HepG2 (cell line): ENCODE data around the gene MASP1. TPM values are rescaled to one million over a fixed set of nuclear protein-coding genes. Genes with fewer than 3 reads are reported as not detected.
A peak's percentile ranks its signal among the peaks of the same experiment; 100 is the strongest.

Experiments used
- ATAC-seq: fragments of 200-7000 bp; cut with Tn5 transposase; 3 replicates; pipeline ENCODE4 v1.9.1; 2020; ENCODE audit warnings: mild to moderate bottlenecking, moderate library complexity
- BruUV-seq: library from RNA; stranded (reverse); fragments of 400-500 nt; replicated peaks from 2 replicates; lab custom pipeline; 2021; lab: Mats Ljungman, UMichigan
- CTCF ChIA-PET: fragments of 300-600 bp; formaldehyde crosslinking; extraction: SDS; loops from one replicate; lab custom pipeline; 2021; ENCODE audit warnings: low total read pairs, inconsistent platforms, low intra/inter-chr PET ratio; lab: Yijun Ruan, JAX
- POLR2A ChIA-PET: fragments of 350-600 bp; sonication (Branson Sonifier 250); formaldehyde crosslinking; loops from one replicate; lab custom pipeline; 2020; ENCODE audit warnings: antibody characterized with exemption, inconsistent platforms; lab: Yijun Ruan, JAX
- DNase-seq: peaks from one replicate; pipeline ENCODE4 v3.0.0-alpha.2; 2015; ENCODE audit warnings: low spot score
- FAIRE-seq: peaks from 3 replicates; lab custom pipeline; 2011; peaks lifted over from hg19 to GRCh38; lab: Jason Lieb, UNC
- H2AFZ ChIP-seq: one replicate; pipeline ENCODE4 v1.6.1; 2011; ENCODE audit warnings: low read length, inconsistent platforms
- H3K27ac ChIP-seq: fragments of 300-600 bp; 3 replicates; pipeline ENCODE4 v1.8.0; 2011; ENCODE audit warnings: mixed run types, mild to moderate bottlenecking, mixed read lengths, low read length, inconsistent platforms; ENCODE audit not compliant: insufficient read depth; ENCODE audit errors: extremely low read length
- H3K27me3 ChIP-seq, 2 experiments: fragments of 200-600 bp in 1 of 2; 2 replicates in 1 of 2; 3 replicates in 1 of 2; pipeline versions ENCODE4 v1.6.0 to v1.8.0; 2011; ENCODE audit warnings: low read length in 2 of 2, mild to moderate bottlenecking in 2 of 2, moderate library complexity in 2 of 2, inconsistent platforms in 1 of 2; ENCODE audit not compliant: insufficient read depth in 2 of 2, control insufficient read depth in 1 of 2
- H3K36me3 ChIP-seq, 2 experiments: fragments of 200-600 bp in 1 of 2; replicated peaks in 1 of 2; 2 replicates in 1 of 2; 3 replicates in 1 of 2; pipeline versions ENCODE4 v1.5.1 to v1.8.0; 2011; ENCODE audit warnings: low read length in 2 of 2, inconsistent platforms in 1 of 2; ENCODE audit not compliant: insufficient read depth in 2 of 2, control insufficient read depth in 1 of 2
- H3K4me1 ChIP-seq: 2 replicates; pipeline ENCODE4 v1.5.1; 2012; ENCODE audit warnings: low read length, inconsistent platforms; ENCODE audit not compliant: insufficient read depth
- H3K4me2 ChIP-seq: 2 replicates; pipeline ENCODE4 v1.6.0; 2011; ENCODE audit warnings: low read depth, low read length, inconsistent platforms
- H3K4me3 ChIP-seq, 3 experiments: fragments of 200-600 bp in 1 of 3; sonication (generic), shearing (Covaris generic) in 1 of 3; replicated peaks in 1 of 3; 2 replicates each; pipeline ENCODE4 v1.5.1; 2011 to 2016; ENCODE audit warnings: low read length in 3 of 3, inconsistent platforms in 2 of 3, low read depth in 2 of 3, mild to moderate bottlenecking in 2 of 3, control low read depth in 1 of 3, mixed read lengths in 1 of 3; ENCODE audit not compliant: insufficient read depth in 1 of 3
- H3K79me2 ChIP-seq: one replicate; pipeline ENCODE4 v1.6.1; 2011; ENCODE audit warnings: low read length, inconsistent platforms; ENCODE audit not compliant: insufficient read depth
- H3K9ac ChIP-seq: 2 replicates; pipeline ENCODE4 v1.6.0; 2011; ENCODE audit warnings: mild to moderate bottlenecking, low read depth, low read length, inconsistent platforms; ENCODE audit not compliant: insufficient read depth
- H3K9me3 ChIP-seq: 2 replicates; pipeline ENCODE4 v1.5.1; 2012; ENCODE audit warnings: mild to moderate bottlenecking, low read length
- H4K20me1 ChIP-seq: 2 replicates; pipeline ENCODE4 v1.6.0; 2011; ENCODE audit warnings: inconsistent platforms, mild to moderate bottlenecking, low read length, moderate library complexity; ENCODE audit not compliant: insufficient read depth
- AHDC1 ChIP-seq: sonication (generic); formaldehyde crosslinking; IDR thresholded peaks from 2 replicates; pipeline ENCODE4 v1.5.1; 2020; ENCODE audit warnings: mild to moderate bottlenecking, missing genetic modification reagents, borderline replicate concordance
- ATF1 ChIP-seq: IDR thresholded peaks from 2 replicates; pipeline ENCODE4 v1.6.1; 2016; ENCODE audit warnings: mild to moderate bottlenecking, control low read depth
- CHCHD3 ChIP-seq: sonication (generic); formaldehyde crosslinking; IDR thresholded peaks from 2 replicates; pipeline ENCODE4 v1.8.0; 2022; ENCODE audit warnings: mild to moderate bottlenecking, missing genetic modification reagents, moderate library complexity
- HMG20A ChIP-seq: IDR thresholded peaks from 2 replicates; pipeline ENCODE4 v1.6.1; 2016; ENCODE audit warnings: borderline replicate concordance
- PAF1 ChIP-seq: IDR thresholded peaks from 2 replicates; pipeline ENCODE4 v1.6.1; 2016; ENCODE audit warnings: missing genetic modification reagents, missing compliant biosample characterization
- PHF20 ChIP-seq: sonication (generic); formaldehyde crosslinking; IDR thresholded peaks from 2 replicates; pipeline ENCODE4 v1.5.0; 2020; ENCODE audit warnings: mild to moderate bottlenecking, missing genetic modification reagents
- TERF1 ChIP-seq: sonication (generic); formaldehyde crosslinking; IDR thresholded peaks from 2 replicates; pipeline ENCODE4 v1.8.0; 2022; ENCODE audit warnings: mild to moderate bottlenecking, missing genetic modification reagents, moderate library complexity
- ZNF652 ChIP-seq: IDR thresholded peaks from 2 replicates; pipeline ENCODE4 v1.6.1; 2016; ENCODE audit warnings: low read depth, borderline replicate concordance
- ZNF784 ChIP-seq: sonication (generic); formaldehyde crosslinking; IDR thresholded peaks from 2 replicates; pipeline ENCODE4 v1.5.1; 2020; ENCODE audit warnings: missing genetic modification reagents, mild to moderate bottlenecking, borderline replicate concordance
- WGBS: methylation state at CpG from one replicate; pipeline ENCODE4 v1.1.6; 2017; ENCODE audit warnings: low lambda C conversion rate; 5-methylcytosine and 5-hydroxymethylcytosine counted together
- in situ Hi-C: cut with HindIII; loops from 2 replicates; pipeline ENCODE4 v1.10.0; 2017; ENCODE audit warnings: low pct_unique_long_range_greater_than_20kb; ENCODE audit not compliant: extremely low pct_ligation_motif_present
- intact Hi-C: fragments of 100-400 bp; cut with micrococcal nuclease; formaldehyde crosslinking; loops from one replicate; pipeline ENCODE4 v1.10.0; 2022; ENCODE audit not compliant: unreplicated experiment
- polyA plus RNA-seq, 8 experiments: library from polyadenylated mRNA; depleted of rRNA in 3 of 8; stranded (reverse) in 7 of 8; unstranded in 1 of 8; fragments of >200 nt; fragmentation: Illumina TruSeq in 4 of 8; extraction: Trizol in 4 of 8; gene quantifications; 2 replicates each; pipeline versions ENCODE4 v1.2.1 to v1.2.3, GENCODE V29; 2011 to 2016; ENCODE audit warnings: low read depth in 4 of 8, missing spikeins in 1 of 8, mixed read lengths in 1 of 8; ENCODE audit not compliant: insufficient read depth in 1 of 8
- total RNA-seq, 5 experiments: library from RNA; depleted of rRNA; stranded (reverse); fragments of >200 nt; fragmentation: Illumina TruSeq; extraction: Trizol; gene quantifications; 2 replicates each; pipeline ENCODE4 v1.2.3, GENCODE V29; 2016; ENCODE audit warnings: low read depth in 1 of 5

Gene MASP1
- total and polyA plus RNA-seq, 2 of the 13 experiments (the other 11 are each of a cell fraction or from before 2014, with no cell fraction given): 10.8 to 56.0 TPM

- H3K4me3 ChIP-seq: no peak overlapping the region
- CTCF ChIA-PET: no interaction called here
- no peaks in the 10 kb centered on the region for H3K79me2 ChIP-seq
- peaks cover 2 to 7% of the 10 kb centered on the region in 2 experiments; a peak in 3 of 5 replicates for H3K27me3 ChIP-seq
- H3K4me2 ChIP-seq: peak overlapping the region; percentile 74; the same call in 1 of the 2 replicates
- POLR2A ChIA-PET: interaction anchor here (1.2 kb wide), 1 partner anchor 68 kb away, joined by 6 read pairs; no protein-coding TSS in a partner anchor
- H3K9ac ChIP-seq: peak overlapping the region; percentile 52; the same call in 1 of the 2 replicates
- no peak for FAIRE-seq
- peak overlapping the region; percentile 70 for H3K27ac ChIP-seq
- H3K36me3 ChIP-seq: no peaks in the 10 kb centered on the region
- TF ChIP-seq AHDC1 (CRISPR knock-in tag) (no peak), CHCHD3 (CRISPR knock-in tag) (no peak), PAF1 (CRISPR knock-in tag) (no peak), TERF1 (no peak), ZNF652 (CRISPR knock-in tag) (peak; percentile 87), ATF1 (CRISPR knock-in tag) (no peak), PHF20 (no peak), HMG20A (CRISPR knock-in tag) (no peak), ZNF784 (CRISPR knock-in tag) (no peak)
- TF ChIP-seq, all 625 proteins: peak for 1
- in situ Hi-C loops (loop anchor here (5.0 kb wide), 1 partner anchor 63 kb away; no protein-coding TSS in a partner anchor), intact Hi-C loops (loop anchor here (5.0 kb wide), 1 partner anchor 68 kb away; no protein-coding TSS in a partner anchor)
- WGBS: 55% methylated on average over 1 of the region's 1 CpG
- DNase-seq: no peak
- Histone ChIP-seq H3K9me3 (no peaks in the 10 kb centered on the region), H3K4me1 (peaks cover 39% of the 10 kb centered on the region), H4K20me1 (no peaks in the 10 kb centered on the region), H2AFZ (no peak overlapping the region)
- BruUV-seq: no TSS peak
- ATAC-seq: no peak
These were observed 1.0 kb downstream of the MASP1 start for GRCh38 chr3:187290503-187290902.
